ENCODE results near the gene SOS2. TPM values are rescaled to one million over a fixed set of nuclear protein-coding genes. Genes with fewer than 3 reads are reported as not detected.

Gene SOS2
- total RNA-seq (2021; fragmentation: NEBNext Ultra II Directional; extraction: Animal tissue kit (Norgen Biotek cat#: 25700)) (10.3 and 12.7 TPM in 2 replicates), polyA plus RNA-seq (2011; rRNA removed) (1.6 and 2.8 TPM in 2 replicates), polyA minus RNA-seq (2011; rRNA and poly(A)+ RNA removed) (6.8 and 8.0 TPM in 2 replicates)
- polyA plus RNA-seq (2011; cell fraction: cytosol; rRNA removed) = 2.9 TPM
- 3.5 TPM for polyA plus RNA-seq (2011; cell fraction: nucleus; rRNA removed)
- 2.7 to 5.5 TPM (median 3.1 TPM) in 4 replicates for polyA plus RNA-seq (2012, experiment 1 of 2)
- 0.39 TPM for polyA plus RNA-seq (2012, experiment 2 of 2)
- 5.5 TPM for polyA plus RNA-seq (2013, experiment 1 of 2)
- 5.2 TPM for polyA plus RNA-seq (2013, experiment 2 of 2)
- polyA minus RNA-seq (2011; cell fraction: cytosol; rRNA and poly(A)+ RNA removed) = 4.3 TPM
- 17.7 TPM for polyA minus RNA-seq (2011; cell fraction: nucleus; rRNA and poly(A)+ RNA removed)
- long read RNA-seq, experiment 1, partial matches to known transcripts = 1 of 3 reads
- long read RNA-seq, experiment 1, other reads (novel, unspliced or antisense) = 2 of 3 reads
- long read RNA-seq, experiment 2, partial matches to known transcripts = 2 of 3 reads
- long read RNA-seq, experiment 2, other reads (novel, unspliced or antisense) = 1 of 3 reads

DNA sequence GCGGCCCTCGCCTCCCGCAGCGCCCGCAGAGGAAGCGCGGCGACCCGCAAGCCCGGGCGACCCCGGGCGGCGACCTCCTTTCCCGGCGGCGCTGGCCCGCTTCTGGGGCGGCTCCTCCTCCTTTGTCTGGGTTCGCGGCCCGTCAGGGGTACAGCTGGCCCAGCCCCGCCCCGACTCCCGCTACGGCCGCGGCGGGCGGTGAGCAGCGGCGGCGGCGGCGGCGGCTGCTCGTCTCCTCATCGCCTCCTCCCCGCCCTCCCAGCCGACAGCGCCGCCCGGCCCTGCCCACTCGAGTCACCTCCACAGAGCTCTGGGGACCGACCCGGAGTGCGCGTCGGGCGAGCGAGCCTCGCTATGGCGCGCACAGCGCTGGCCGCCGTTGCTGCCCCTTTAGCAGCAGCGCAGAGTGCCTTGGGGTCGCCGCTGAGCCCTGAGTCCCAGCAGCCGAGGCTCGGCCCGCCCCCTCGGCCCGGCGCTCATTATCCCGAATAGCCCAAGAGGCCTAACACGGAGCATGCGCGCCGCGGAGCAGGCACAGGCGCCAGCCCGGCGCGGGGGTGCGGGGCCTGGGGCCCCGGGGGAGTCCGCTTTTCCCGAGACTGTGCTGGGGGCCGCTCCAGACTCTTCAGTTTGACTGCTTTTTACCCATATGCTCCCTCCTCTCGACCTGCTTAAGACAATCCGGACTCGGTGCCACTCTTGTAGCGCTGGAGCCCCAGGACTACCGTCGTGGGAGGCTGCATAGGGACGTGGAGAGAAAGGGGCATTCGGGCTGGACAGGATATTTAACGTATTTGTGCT is at the start of gene SOS2:
SOS2 (minus strand) TSS at position 104 of the 801 bp plus-strand sequence. CDS start 295 bp downstream, outside the sequence.
- Histone ChIP-seq H2BK12ac (ENCODE audit: low read depth, low read length) (no peak within 1 kb of the TSS), H2BK15ac (ENCODE audit: low read length) (no peak within 1 kb of the TSS), H3K36me3 (ENCODE audit: control insufficient read depth in 2 of 4, insufficient read depth in 4 of 4, low read length in 3 of 4) (no peaks in the 10 kb centered on the region), H3K4me2 (ENCODE audit: insufficient read depth in 1 of 2, low read depth in 2 of 2, low read length in 2 of 2) (peak within 1 kb of the TSS; percentile 85 to 93), H3K9me3 (ENCODE audit: insufficient read depth in 2 of 2, low read depth in 1 of 2, low read length in 1 of 2) (no peaks in the 10 kb centered on the region), H4K20me1 (replicated peaks in 1 of 2; ENCODE audit: control insufficient read depth in 1 of 2, insufficient read depth in 2 of 2, low read length in 2 of 2) (no peaks in the 10 kb centered on the region), H3K79me2 (ENCODE audit: control insufficient read depth in 1 of 2, insufficient read depth in 2 of 2, low read length in 2 of 2) (peaks cover 0 to 22% of the 10 kb centered on the region in 2 experiments; a peak in 3 of 4 replicates), H4K5ac (ENCODE audit: insufficient read length, low read depth, low read length) (peak within 1 kb of the TSS; percentile 97), H3K18ac (ENCODE audit: extremely low read depth, low read length) (peak within 1 kb of the TSS; percentile 52; the same call in 1 of the 2 replicates), H2BK5ac (ENCODE audit: low read depth, low read length) (no peak within 1 kb of the TSS), H3K14ac (ENCODE audit: insufficient read length) (no peak within 1 kb of the TSS), H3K4ac (replicated peaks; ENCODE audit: insufficient read length, low read depth, low read length) (no peak within 1 kb of the TSS), H2AFZ (ENCODE audit: low read length) (peak within 1 kb of the TSS; percentile 87), H4K8ac (ENCODE audit: extremely low read depth, insufficient read depth, low read length) (peak within 1 kb of the TSS; percentile 89), H3K4me1 (replicated peaks in 1 of 4; ENCODE audit: control insufficient read depth in 3 of 4, insufficient read depth in 4 of 4, low read length in 3 of 4) (no peaks in the 10 kb centered on the region; a peak in 1 of 7 replicates), H3K27ac (ENCODE audit: low read depth, low read length) (peak within 1 kb of the TSS; percentile 11; the same call in 1 of the 2 replicates), H3K23ac (ENCODE audit: insufficient read length) (no peak within 1 kb of the TSS), H2BK20ac (ENCODE audit: low read length) (no peak within 1 kb of the TSS), H3K56ac (replicated peaks; ENCODE audit: insufficient read length, low read depth, low read length) (peak within 1 kb of the TSS; percentile 90), H3K23me2 (ENCODE audit: low read depth, low read length) (peaks cover 3% of the 10 kb centered on the region; the same call in 1 of the 2 replicates), H3K4me3 (ENCODE audit: extremely low read depth in 1 of 4, insufficient read depth in 2 of 4, low read depth in 3 of 4, low read length in 4 of 4) (peak within 1 kb of the TSS; percentile 63 to 96 (median 82)), H3K9ac (replicated peaks in 1 of 4; ENCODE audit: extremely low read depth in 1 of 4, low read depth in 3 of 4, low read length in 3 of 4) (peak within 1 kb of the TSS; percentile 58 to 89 (median 69)), H4K91ac (replicated peaks; ENCODE audit: insufficient read length, low read length) (peak within 1 kb of the TSS; percentile 91), H3K27me3 (replicated peaks in 1 of 4; ENCODE audit: control insufficient read depth in 3 of 4, extremely low read depth in 1 of 4, insufficient read depth in 3 of 4, low read length in 3 of 4) (peaks cover 0 to 5% (median 0%) of the 10 kb centered on the region in 4 experiments; a peak in 2 of 7 replicates), H3K79me1 (ENCODE audit: low read depth, low read length) (no peaks in the 10 kb centered on the region), H2BK120ac (replicated peaks; ENCODE audit: low read depth, low read length) (no peak within 1 kb of the TSS), H2AK5ac (ENCODE audit: low read depth, low read length) (no peak within 1 kb of the TSS)
- FAIRE-seq (no peak), DNase-seq (ENCODE audit: low read depth in 1 of 2, low spot score in 2 of 2) (peak; percentile 47 to 93)
- ChIA-PET CTCF (ENCODE audit: partially characterized antibody) (interaction anchor here (0.6 kb wide), 2 partner anchors 11 to 50 kb away, joined by 3 read pairs; no protein-coding TSS in a partner anchor), POLR2A (ENCODE audit: partially characterized antibody) (interaction anchor here (0.6 to 1.5 kb wide), 10 partner anchors 10 to 379 kb away, joined by 3 to 6 read pairs (median 4); partner anchors contain the start of genes NEMF and VCPKMT)
- WGBS, 2 experiments (ENCODE audit: extremely low coverage in 1 of 2, insufficient coverage in 1 of 2, insufficient read length in 1 of 2, insufficient replicate concordance in 2 of 2, low coverage in 1 of 2, low lambda C conversion rate in 2 of 2, missing lambda C conversion rate in 1 of 2) = 2% methylated on average over 44 of the region's 90 CpGs; no CpG with 5 or more reads in 1 of the 2 experiments
- no peak for TF ChIP-seq BRCA1 (IDR thresholded peaks at IDR 0.05; ENCODE audit: low read depth, low read length)
- peak; percentile 42; the same call in 1 of the 2 replicates for TF ChIP-seq EGR1 (IDR thresholded peaks at IDR 0.05; ENCODE audit: borderline replicate concordance, low read depth, low read length)
- peak; percentile 52 for TF ChIP-seq ASH2L (IDR thresholded peaks at IDR 0.05; ENCODE audit: low read length)
- TF ChIP-seq SIN3A (conservative IDR thresholded peaks at IDR 0.05 in 1 of 2, IDR thresholded peaks at IDR 0.05 in 1 of 2; ENCODE audit: low read depth in 1 of 2, low read length in 2 of 2) = peak; percentile 15 to 62; a peak in 1 of 4 replicates
- no peak for TF ChIP-seq KDM1A (IDR thresholded peaks at IDR 0.05; ENCODE audit: borderline replicate concordance, low read length)
- no peak for TF ChIP-seq GTF2F1 (IDR thresholded peaks at IDR 0.05; ENCODE audit: borderline replicate concordance, low read depth, low read length)
- TF ChIP-seq, protein P1, sequence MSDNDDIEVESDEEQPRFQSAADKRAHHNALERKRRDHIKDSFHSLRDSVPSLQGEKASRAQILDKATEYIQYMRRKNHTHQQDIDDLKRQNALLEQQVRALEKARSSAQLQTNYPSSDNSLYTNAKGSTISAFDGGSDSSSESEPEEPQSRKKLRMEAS (IDR thresholded peaks at IDR 0.05) = no peak
- TF ChIP-seq CHD1 (IDR thresholded peaks at IDR 0.05; ENCODE audit: low read depth, low read length) = no peak

Measured in H1 (cell line).